HG03196 (cell line): Measurements from ENCODE around the gene NEK3.
A peak's percentile ranks its signal among the peaks of the same experiment; 100 is the strongest.
"Not testable (repeated sequence)": the region's sequence is repeated elsewhere in the genome, so short reads cannot be mapped to it uniquely, and the experiment has no call there.

Experiments
- ATAC-seq: cut with Tn5 transposase; IDR thresholded peaks from one replicate; pipeline ENCODE4 v1.9.1; 2021; ENCODE audit not compliant: unreplicated experiment

NEK3 gene

GRCh38 chr13:52159159-52159982, at the start of gene NEK3:
Gene NEK3 (minus strand): TSS chr13:52159597. CDS start chr13:52156191, 3,406 bp downstream.
- ATAC-seq, result peak; percentile 63

DNA sequence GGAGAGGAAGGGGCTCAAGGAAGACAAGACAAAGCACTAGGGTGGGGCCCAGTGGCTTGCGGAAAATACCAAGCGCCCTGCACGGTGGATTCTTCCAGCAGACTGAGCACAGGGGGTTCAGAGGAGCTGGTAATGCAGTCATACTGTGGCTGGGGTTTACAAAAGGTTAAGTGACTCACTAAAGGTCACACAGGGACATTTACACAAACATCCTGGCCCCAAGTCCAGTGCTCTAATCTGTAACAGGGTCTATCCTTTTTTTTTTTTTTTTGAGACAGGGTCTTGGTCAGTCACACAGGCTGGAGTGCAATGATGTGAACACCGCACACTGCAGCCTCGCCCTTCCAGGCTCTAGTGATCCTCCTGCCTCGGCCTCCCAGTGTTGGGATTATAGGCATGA, 49.0 kb upstream of the NEK3 start:
- not testable (repeated sequence) for ATAC-seq

GRCh38 chr13:52207896-52208295, 48.5 kb upstream of the NEK3 start:
- ATAC-seq, result not testable (repeated sequence)

DNA sequence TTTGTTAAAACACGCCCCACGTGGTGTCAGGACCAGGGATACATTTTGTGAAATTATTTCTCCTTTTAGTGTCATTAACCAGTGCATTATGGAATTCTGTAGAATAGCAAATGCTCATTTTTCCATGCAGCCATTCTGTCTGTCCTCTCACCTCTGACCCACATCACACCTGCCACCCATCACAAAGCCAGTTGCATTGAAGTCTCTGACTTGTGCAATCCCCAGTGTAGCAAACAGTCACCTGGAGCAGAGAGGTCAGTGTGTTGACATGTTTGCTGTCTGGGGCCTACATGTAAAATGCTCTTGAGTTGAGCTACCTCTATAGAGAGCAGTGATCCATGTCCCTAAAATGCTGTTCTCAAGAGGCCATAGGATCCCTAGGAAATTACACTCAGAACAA, 47.9 kb upstream of the NEK3 start:
- ATAC-seq, result not testable (repeated sequence)

DNA sequence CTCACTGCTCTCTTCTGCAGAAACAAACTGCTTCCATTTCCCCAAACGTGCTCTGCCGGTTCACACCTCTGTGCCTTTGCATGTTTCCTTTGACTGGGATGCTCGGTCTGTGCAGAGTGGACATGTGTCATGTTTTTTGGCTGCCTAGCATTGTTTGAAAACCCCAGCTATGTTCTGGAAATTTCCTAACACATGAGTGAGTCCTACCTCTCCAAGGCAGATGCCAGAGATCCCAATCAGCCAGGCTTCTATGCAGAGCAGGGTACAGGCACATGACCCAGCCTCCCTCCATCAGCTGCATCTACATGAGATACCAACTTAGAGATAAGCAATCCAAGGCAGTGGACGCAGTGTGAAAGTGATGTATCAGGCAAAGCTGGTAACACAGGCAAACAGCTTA, 45.1 kb upstream of the NEK3 start:
- not testable (repeated sequence) for ATAC-seq

- ATAC-seq, result not testable (repeated sequence)
These were observed 44.5 kb upstream of the NEK3 start for GRCh38 chr13:52203864-52204263.

DNA sequence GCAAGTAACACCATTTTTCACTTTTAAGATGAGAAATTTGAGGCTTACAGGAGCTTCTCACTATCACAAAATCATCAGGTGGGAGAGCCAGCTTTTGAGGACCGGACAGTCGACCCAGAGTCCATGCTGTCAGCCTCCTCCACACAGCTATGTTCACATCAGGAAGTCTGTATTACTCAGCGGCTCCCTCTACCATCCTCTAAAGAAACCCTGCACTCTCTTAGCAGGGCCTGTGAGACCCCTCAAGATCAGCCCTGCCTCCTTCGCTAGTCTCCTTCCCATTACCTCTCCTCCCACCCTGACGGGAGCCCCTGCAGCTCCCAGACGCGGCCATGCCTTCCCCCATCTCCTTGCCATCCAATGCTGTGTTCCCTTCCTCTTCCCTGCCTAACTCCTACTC, 43.1 kb upstream of the NEK3 start:
- ATAC-seq, result not testable (repeated sequence)

DNA sequence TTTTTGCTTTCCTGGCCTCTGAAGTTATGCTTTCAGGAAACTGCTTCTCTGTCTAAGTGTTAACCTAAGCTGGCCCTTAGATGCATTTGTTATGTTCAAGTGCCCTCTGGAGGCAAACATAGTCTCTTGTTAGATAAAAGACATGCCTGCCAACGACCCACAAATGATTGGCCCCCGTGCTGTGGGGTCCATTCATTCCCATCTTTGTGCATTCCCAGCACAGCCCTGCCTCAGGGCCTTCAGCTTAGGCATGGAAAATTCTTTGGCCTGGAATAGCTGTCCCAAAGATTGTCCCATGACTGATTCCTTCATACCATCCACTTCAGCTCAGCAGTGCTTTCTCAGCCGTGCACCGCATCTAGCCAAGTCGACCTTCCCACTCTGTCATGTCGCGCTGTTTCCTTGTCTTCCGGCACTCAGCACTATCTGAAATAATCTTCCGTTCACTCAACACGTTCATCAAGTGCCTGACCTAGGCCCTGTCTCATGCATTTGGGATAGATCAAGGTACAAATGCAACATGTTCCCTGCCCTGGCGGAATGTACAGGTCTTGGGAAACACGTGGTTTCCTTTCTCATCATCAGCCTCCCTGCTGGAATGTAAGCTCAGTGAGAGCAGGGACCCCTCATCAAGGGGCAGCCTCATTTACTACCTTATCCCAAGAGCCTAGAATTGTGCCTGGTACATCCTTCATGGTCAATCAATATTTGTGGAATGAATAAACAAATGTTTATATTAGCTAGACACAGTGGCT, 42.2 kb upstream of the NEK3 start:
- not testable (repeated sequence) for ATAC-seq

DNA sequence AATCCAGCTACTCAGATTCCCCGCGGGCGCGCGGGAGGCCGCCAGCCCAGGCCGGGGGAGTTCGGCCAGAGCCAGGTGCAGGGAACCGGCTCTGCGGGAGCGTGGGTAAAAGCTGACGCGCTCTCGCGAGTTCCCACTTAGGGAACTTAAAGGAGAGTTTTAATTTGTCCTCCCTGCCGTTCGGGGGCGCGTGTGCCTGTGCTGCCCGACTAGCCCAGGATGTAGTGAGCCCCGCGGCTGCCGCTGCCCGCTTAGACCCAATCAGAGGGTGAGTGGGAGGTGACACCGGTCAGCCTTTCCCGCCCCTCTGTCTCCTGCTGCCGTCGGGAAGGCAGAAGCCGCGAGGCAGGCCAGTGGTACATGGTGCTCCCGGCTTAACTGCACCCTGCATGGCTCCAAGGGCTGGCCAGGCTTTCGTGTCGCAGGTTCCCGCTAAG, 36.0 kb upstream of the NEK3 start:
- peak; percentile 61 for ATAC-seq

- ATAC-seq, result peak; percentile 80
These were observed 34.9 kb upstream of the NEK3 start for GRCh38 chr13:52194184-52194868.

DNA sequence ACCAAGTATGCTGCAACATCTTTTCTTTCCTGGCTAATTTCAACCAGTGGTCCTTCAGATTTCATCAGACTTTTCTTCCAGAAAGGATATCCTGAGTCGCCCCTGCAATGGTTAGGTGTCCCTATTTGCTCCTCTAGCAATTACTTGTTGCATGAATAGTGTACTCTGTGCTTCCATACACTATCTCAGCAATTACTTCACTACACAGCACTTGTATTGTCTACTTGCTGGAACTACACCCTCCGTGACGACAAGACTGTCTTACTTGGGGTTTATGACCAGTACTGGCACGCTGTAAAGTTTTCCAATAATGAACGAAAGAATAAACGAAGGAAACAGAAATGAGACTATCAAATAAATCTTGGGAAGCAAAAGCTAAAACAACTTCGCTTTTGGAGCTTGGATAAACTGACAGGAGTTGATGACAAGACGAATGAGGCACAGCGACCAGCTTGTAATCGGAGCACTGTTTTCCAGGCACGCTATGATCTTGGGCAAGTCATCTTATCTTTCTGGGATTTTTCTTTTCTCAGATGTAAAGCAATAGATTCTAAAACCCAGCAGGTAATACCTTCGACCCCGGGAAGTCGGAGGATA, 34.3 kb upstream of the NEK3 start:
- not testable (repeated sequence) for ATAC-seq

GRCh38 chr13:52187424-52188187, 28.2 kb upstream of the NEK3 start:
- ATAC-seq, result not testable (repeated sequence)

- ATAC-seq, result no peak
These were observed 27.6 kb upstream of the NEK3 start for GRCh38 chr13:52187029-52187423.

DNA sequence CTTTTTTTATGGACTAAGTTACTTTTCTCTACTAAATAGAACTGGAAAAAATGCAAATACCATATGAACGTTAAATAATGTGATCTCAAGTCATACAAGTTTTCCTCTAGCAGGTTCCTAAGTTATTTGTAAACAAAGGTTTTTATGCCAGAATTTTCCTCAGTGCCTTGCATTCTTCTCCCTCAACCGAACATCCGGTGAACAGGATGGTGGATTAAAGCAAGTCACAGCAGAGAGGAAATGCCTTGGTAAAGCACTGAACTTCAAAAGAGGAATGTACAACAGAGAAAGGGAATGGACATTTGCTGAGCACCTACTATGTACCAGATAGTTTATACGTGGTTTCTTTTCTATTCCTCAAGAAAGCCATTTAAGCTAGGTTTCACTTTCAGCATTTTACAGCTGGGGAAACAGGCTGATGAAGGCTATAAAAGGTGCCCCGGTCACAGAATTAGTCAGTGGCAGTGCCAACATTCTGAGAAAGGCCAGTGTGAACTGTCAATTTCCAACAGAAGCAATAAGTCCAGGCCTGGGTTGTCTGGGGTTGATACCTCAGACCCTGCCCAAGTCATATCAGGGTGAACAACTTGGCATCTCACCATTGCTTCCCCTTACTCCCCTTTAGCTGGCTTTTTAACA, 22.0 kb upstream of the NEK3 start:
- ATAC-seq, result not testable (repeated sequence)

GRCh38 chr13:52179925-52180324, 20.5 kb upstream of the NEK3 start:
- ATAC-seq, result no peak

DNA sequence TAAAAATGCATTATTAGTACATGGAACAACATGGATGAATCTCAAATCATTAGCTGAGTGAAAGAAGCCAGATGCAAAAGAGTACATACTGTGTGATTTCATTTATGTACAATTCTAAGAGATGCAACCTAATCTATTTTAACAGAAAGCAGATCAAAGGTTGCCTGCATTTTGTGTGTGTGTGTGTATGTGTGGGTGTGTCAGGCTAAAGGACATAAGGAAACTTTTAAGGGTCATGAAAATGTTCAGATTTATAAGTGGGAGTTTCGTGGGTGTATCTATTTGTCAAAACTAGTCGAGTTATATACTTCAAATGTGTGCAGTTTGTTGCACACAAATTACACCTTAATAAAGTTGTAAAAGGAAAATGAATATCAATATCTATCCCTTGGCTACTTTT, 17.9 kb upstream of the NEK3 start:
- no peak for ATAC-seq

DNA sequence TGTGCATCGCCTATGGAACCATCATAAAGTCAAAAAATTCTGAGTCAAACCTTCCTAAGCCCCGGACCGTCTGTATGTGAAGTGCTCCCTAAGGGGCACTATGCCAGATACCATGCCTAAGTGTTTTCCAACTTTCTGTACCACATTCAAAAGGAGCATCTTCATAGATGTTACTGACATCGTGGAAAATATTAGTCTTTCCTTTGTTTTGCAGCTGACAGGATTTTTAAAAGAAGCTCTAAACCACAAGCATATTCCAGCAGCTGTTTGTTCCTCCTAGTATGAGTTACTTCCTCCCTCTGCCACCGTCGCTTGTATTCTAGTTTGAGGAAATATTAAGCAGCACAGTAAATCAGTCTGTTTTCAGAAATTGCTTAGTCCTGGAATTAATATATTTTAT, 14.6 kb upstream of the NEK3 start:
- ATAC-seq, result not testable (repeated sequence)

GRCh38 chr13:52173373-52173772, 14.0 kb upstream of the NEK3 start:
- ATAC-seq, result no peak

- not testable (repeated sequence) for ATAC-seq
These were observed 12.3 kb upstream of the NEK3 start for GRCh38 chr13:52171686-52172085.
